ENCODE results near the gene BPGM. TPM values are rescaled to one million over a fixed set of nuclear protein-coding genes. Genes with fewer than 3 reads are reported as not detected.

Gene BPGM
- total and polyA plus RNA-seq, 9 of the 15 experiments (the other 6 are each of a cell fraction or from before 2014, with no cell fraction given): 14.1 to 46.1 (median 21.2) TPM

DNA sequence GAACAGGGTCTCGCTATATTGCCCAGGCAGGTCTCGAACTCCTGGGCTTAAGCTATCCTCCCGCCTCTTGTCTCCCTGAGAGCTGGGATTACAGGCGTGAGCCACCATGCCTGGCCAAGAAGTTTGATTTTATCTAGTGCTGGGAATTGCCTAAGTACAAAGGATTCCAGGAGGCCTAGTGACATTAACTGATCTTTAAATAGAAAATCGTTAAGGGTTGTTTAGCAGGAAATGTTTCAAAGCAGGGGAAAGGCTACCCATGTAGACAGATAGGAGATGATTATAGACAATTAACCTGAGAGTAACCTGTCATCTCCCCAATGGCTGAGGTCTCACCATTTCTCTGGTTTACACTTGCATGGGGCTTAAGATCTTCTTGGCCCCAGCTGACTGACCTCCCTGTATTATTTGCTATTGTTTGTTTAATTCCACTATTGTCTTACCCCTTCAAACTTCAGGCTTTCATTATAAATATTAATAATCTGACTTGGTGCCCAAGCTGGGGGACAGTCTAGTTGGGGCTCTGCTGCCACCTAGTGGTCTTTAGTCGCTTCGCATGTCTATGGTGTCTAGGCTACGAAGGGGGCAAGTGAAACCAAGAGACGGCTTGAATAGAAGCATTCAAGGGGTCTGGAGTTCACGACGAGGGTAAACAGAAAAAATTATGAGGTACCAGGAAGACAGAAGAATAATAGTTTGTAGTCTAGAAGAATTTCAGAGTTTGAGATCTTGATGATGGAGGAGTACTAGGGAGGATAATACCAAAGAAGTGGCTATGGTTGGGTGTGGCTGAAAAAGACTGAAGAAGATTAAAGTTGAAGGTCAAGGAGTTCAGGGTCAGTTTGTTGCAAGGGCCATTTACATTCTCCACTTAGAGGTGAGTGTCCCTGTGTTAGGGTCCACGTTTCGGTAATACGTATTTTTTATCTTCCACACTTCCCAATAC, 40.4 kb upstream of the BPGM start (continued):
- TF ChIP-seq, protein P1, sequence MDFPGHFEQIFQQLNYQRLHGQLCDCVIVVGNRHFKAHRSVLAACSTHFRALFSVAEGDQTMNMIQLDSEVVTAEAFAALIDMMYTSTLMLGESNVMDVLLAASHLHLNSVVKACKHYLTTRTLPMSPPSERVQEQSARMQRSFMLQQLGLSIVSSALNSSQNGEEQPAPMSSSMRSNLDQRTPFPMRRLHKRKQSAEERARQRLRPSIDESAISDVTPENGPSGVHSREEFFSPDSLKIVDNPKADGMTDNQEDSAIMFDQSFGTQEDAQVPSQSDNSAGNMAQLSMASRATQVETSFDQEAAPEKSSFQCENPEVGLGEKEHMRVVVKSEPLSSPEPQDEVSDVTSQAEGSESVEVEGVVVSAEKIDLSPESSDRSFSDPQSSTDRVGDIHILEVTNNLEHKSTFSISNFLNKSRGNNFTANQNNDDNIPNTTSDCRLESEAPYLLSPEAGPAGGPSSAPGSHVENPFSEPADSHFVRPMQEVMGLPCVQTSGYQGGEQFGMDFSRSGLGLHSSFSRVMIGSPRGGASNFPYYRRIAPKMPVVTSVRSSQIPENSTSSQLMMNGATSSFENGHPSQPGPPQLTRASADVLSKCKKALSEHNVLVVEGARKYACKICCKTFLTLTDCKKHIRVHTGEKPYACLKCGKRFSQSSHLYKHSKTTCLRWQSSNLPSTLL (IDR thresholded peaks at IDR 0.05): no peak
- TF ChIP-seq, protein P2, sequence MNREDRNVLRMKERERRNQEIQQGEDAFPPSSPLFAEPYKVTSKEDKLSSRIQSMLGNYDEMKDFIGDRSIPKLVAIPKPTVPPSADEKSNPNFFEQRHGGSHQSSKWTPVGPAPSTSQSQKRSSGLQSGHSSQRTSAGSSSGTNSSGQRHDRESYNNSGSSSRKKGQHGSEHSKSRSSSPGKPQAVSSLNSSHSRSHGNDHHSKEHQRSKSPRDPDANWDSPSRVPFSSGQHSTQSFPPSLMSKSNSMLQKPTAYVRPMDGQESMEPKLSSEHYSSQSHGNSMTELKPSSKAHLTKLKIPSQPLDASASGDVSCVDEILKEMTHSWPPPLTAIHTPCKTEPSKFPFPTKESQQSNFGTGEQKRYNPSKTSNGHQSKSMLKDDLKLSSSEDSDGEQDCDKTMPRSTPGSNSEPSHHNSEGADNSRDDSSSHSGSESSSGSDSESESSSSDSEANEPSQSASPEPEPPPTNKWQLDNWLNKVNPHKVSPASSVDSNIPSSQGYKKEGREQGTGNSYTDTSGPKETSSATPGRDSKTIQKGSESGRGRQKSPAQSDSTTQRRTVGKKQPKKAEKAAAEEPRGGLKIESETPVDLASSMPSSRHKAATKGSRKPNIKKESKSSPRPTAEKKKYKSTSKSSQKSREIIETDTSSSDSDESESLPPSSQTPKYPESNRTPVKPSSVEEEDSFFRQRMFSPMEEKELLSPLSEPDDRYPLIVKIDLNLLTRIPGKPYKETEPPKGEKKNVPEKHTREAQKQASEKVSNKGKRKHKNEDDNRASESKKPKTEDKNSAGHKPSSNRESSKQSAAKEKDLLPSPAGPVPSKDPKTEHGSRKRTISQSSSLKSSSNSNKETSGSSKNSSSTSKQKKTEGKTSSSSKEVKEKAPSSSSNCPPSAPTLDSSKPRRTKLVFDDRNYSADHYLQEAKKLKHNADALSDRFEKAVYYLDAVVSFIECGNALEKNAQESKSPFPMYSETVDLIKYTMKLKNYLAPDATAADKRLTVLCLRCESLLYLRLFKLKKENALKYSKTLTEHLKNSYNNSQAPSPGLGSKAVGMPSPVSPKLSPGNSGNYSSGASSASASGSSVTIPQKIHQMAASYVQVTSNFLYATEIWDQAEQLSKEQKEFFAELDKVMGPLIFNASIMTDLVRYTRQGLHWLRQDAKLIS (CRISPR knock-in tag; IDR thresholded peaks at IDR 0.05): no peak

Measured in K562 (cell line).